K562 (cell line): ENCODE results near the gene ZNF121. TPM values are rescaled to one million over a fixed set of nuclear protein-coding genes. Genes with fewer than 3 reads are reported as not detected.

Experiments
- ATAC-seq: fragments of 200-7000 bp; cut with Tn5 transposase; 3 replicates; pipeline ENCODE4 v1.9.1; 2020; ENCODE audit warnings: moderate library complexity
- Bru-seq: library from RNA; stranded (reverse); fragments of 400-500 nt; gene quantifications from one replicate; lab custom pipeline; 2021; lab: Mats Ljungman, UMichigan
- BruChase-seq, 2 experiments: library from RNA; stranded (reverse); fragments of 400-500 nt; gene quantifications; one replicate each; lab custom pipeline; 2021; lab: Mats Ljungman, UMichigan
- BruUV-seq: library from RNA; stranded (reverse); fragments of 400-500 nt; replicated peaks from 2 replicates; lab custom pipeline; 2021; lab: Mats Ljungman, UMichigan
- CTCF ChIA-PET: fragments of 300-600 bp; formaldehyde crosslinking; extraction: SDS; loops from one replicate; lab custom pipeline; 2021; ENCODE audit warnings: low intra/inter-chr PET ratio; lab: Yijun Ruan, JAX
- POLR2A ChIA-PET: fragments of 300-600, 350-650 bp; sonication (Branson Sonifier 250); formaldehyde crosslinking; extraction: SDS; loops from one replicate; lab custom pipeline; 2021; ENCODE audit warnings: antibody characterized with exemption, inconsistent platforms; lab: Yijun Ruan, JAX
- DNase-seq, 4 experiments: peaks; one replicate each; pipeline versions ENCODE4 v3.0.0 to v3.0.0-alpha.2; 2011 to 2018; ENCODE audit warnings: low spot score in 3 of 4, mixed read lengths in 3 of 4; ENCODE audit errors: extremely low read depth in 1 of 4
- FAIRE-seq: peaks from 2 replicates; lab custom pipeline; 2011; peaks lifted over from hg19 to GRCh38; lab: Jason Lieb, UNC
- H2AFZ ChIP-seq: 2 replicates; pipeline ENCODE4 v1.6.0; 2011; ENCODE audit warnings: low read depth, low read length, control low read depth, inconsistent platforms
- H3K27ac ChIP-seq: fragments of 200-600 bp; 3 replicates; pipeline ENCODE4 v1.8.0; 2011; ENCODE audit warnings: low read depth, mild to moderate bottlenecking, control low read depth, inconsistent platforms, low read length, moderate library complexity, mixed read lengths; ENCODE audit errors: extremely low read depth
- H3K27me3 ChIP-seq, 2 experiments: fragments of 300-600 bp in 1 of 2; 2 replicates in 1 of 2; 3 replicates in 1 of 2; pipeline versions ENCODE4 v1.6.0 to v1.8.0; 2011; ENCODE audit warnings: inconsistent platforms in 2 of 2, low read length in 2 of 2, mild to moderate bottlenecking in 1 of 2, mixed read lengths in 1 of 2, moderate library complexity in 1 of 2; ENCODE audit not compliant: control insufficient read depth in 2 of 2, insufficient read depth in 2 of 2
- H3K36me3 ChIP-seq: fragments of 300-600 bp; 3 replicates; pipeline ENCODE4 v1.8.0; 2011; ENCODE audit warnings: mild to moderate bottlenecking, low read length, inconsistent platforms; ENCODE audit not compliant: control insufficient read depth, insufficient read depth
- H3K4me1 ChIP-seq, 2 experiments: fragments of 200-600 bp in 1 of 2; replicated peaks in 1 of 2; 2 replicates in 1 of 2; 3 replicates in 1 of 2; pipeline versions ENCODE4 v1.5.1 to v1.8.0; 2011; ENCODE audit warnings: inconsistent platforms in 2 of 2, low read length in 2 of 2, mild to moderate bottlenecking in 1 of 2, mixed read lengths in 1 of 2, moderate library complexity in 1 of 2; ENCODE audit not compliant: control insufficient read depth in 2 of 2, insufficient read depth in 2 of 2
- H3K4me2 ChIP-seq: 2 replicates; pipeline ENCODE4 v1.6.1; 2011; ENCODE audit warnings: low read length, control low read depth, inconsistent platforms, mixed read lengths; ENCODE audit not compliant: insufficient read depth
- H3K4me3 ChIP-seq: fragments of 200-600 bp; sonication (generic), shearing (Covaris generic); 2 replicates; pipeline ENCODE4 v1.5.1; 2016; ENCODE audit warnings: control low read depth, inconsistent platforms
- H3K79me2 ChIP-seq: fragments of 200-600 bp; 3 replicates; pipeline ENCODE4 v1.8.0; 2011; ENCODE audit warnings: low read length, inconsistent platforms; ENCODE audit not compliant: control insufficient read depth, insufficient read depth
- H3K9ac ChIP-seq, 2 experiments: 2 replicates each; pipeline versions ENCODE4 v1.6.0 to v1.6.1; 2011; ENCODE audit warnings: low read depth in 2 of 2, low read length in 2 of 2, control low read depth in 1 of 2, inconsistent platforms in 1 of 2, mild to moderate bottlenecking in 1 of 2, mixed read lengths in 1 of 2; ENCODE audit not compliant: insufficient read depth in 1 of 2
- H3K9me1 ChIP-seq: one replicate; pipeline ENCODE4 v1.6.0; 2011; ENCODE audit warnings: inconsistent platforms, mild to moderate bottlenecking, low read length, moderate library complexity; ENCODE audit not compliant: control insufficient read depth, insufficient read depth
- H3K9me3 ChIP-seq: replicated peaks from 2 replicates; pipeline ENCODE4 v1.5.1; 2011; ENCODE audit warnings: low read depth, low read length, inconsistent platforms; ENCODE audit not compliant: control insufficient read depth, insufficient read depth
- H4K20me1 ChIP-seq: replicated peaks from 2 replicates; pipeline ENCODE4 v1.6.1; 2011; ENCODE audit warnings: low read length, inconsistent platforms, mixed read lengths; ENCODE audit not compliant: control insufficient read depth, insufficient read depth
- BRCA1 ChIP-seq, 2 experiments: fragments of 450-650 bp in 1 of 2; sonication (generic) in 1 of 2; formaldehyde crosslinking in 1 of 2; IDR thresholded peaks; 2 replicates each; pipeline versions ENCODE4 v1.5.0 to v1.6.1; 2017 to 2020; ENCODE audit warnings: mild to moderate bottlenecking in 1 of 2, missing genetic modification reagents in 1 of 2
- CBX2 ChIP-seq: fragments of 200-600 bp; sonication (generic); IDR thresholded peaks from one replicate; pipeline ENCODE4 v1.6.1; 2012; ENCODE audit warnings: mild to moderate bottlenecking, low read length, inconsistent platforms; ENCODE audit not compliant: insufficient read depth, poor library complexity, severe bottlenecking
- ETV6 ChIP-seq, 3 experiments: fragments of 150-350 bp in 1 of 3; sonication (generic) in 1 of 3; formaldehyde crosslinking in 1 of 3; IDR thresholded peaks; 2 replicates each; pipeline versions ENCODE4 v1.6.1 to v1.8.0; 2014 to 2022; ENCODE audit warnings: borderline replicate concordance in 2 of 3, low read depth in 2 of 3, antibody characterized with exemption in 1 of 3, low read length in 1 of 3, mild to moderate bottlenecking in 1 of 3, missing genetic modification reagents in 1 of 3
- HDGF ChIP-seq: fragments of 450-650 bp; IDR thresholded peaks from 2 replicates; pipeline ENCODE4 v1.6.1; 2016
- HLTF ChIP-seq: fragments of 450-650 bp; IDR thresholded peaks from 2 replicates; pipeline ENCODE4 v1.6.1; 2016
- HMGN3 ChIP-seq: IDR thresholded peaks from 2 replicates; pipeline ENCODE4 v1.6.1; 2011; ENCODE audit warnings: borderline replicate concordance, low read depth, mild to moderate bottlenecking, mixed read lengths, low read length; ENCODE audit not compliant: insufficient read length; ENCODE audit errors: extremely low read depth
- HNRNPL ChIP-seq: fragments of 200-400 bp; formaldehyde crosslinking; IDR thresholded peaks from 2 replicates; pipeline ENCODE4 v1.6.1; 2017; ENCODE audit warnings: low read depth, mild to moderate bottlenecking, low read length
- LCOR ChIP-seq: sonication (generic); formaldehyde crosslinking; IDR thresholded peaks from 2 replicates; pipeline ENCODE4 v1.8.0; 2022; ENCODE audit warnings: mild to moderate bottlenecking, missing genetic modification reagents
- NELFE ChIP-seq: IDR thresholded peaks from 2 replicates; pipeline ENCODE4 v1.6.1; 2011; ENCODE audit warnings: mild to moderate bottlenecking; ENCODE audit not compliant: insufficient read depth, insufficient read length
- POLR3G ChIP-seq: IDR thresholded peaks from 2 replicates; pipeline ENCODE4 v1.6.1; 2011; ENCODE audit not compliant: insufficient read length, insufficient replicate concordance; ENCODE audit errors: extremely low read depth
- RBBP5 ChIP-seq: fragments of 200-600 bp; sonication (generic); IDR thresholded peaks from 2 replicates; pipeline ENCODE4 v1.6.1; 2012; ENCODE audit warnings: borderline replicate concordance, mild to moderate bottlenecking, low read length, control low read depth, inconsistent platforms; ENCODE audit not compliant: insufficient read depth, poor library complexity, severe bottlenecking
- RFX1 ChIP-seq: fragments of 450-650 bp; IDR thresholded peaks from 2 replicates; pipeline ENCODE4 v1.6.1; 2016; ENCODE audit warnings: mild to moderate bottlenecking, moderate library complexity
- STAG1 ChIP-seq: sonication (generic); formaldehyde crosslinking; IDR thresholded peaks from 2 replicates; pipeline ENCODE4 v1.5.0; 2020; ENCODE audit warnings: missing genetic modification reagents, borderline replicate concordance
- XRCC3 ChIP-seq: fragments of 450-650 bp; IDR thresholded peaks from 2 replicates; pipeline ENCODE4 v1.6.1; 2017; ENCODE audit warnings: mild to moderate bottlenecking, moderate library complexity
- ZNF707 ChIP-seq: fragments of 250-450 bp; sonication (Bioruptor Pico); conservative IDR thresholded peaks from 2 replicates; pipeline ENCODE4 v1.8.0; 2022; ENCODE audit warnings: inconsistent platforms, mild to moderate bottlenecking, moderate library complexity
- ZNF717 ChIP-seq: fragments of 250-450 bp; sonication (Bioruptor Pico); IDR thresholded peaks from 2 replicates; pipeline ENCODE4 v1.5.0; 2021
- ZNF77 ChIP-seq: fragments of 250-450 bp; sonication (Bioruptor Pico); IDR thresholded peaks from 2 replicates; pipeline ENCODE4 v1.5.0; 2020
- WGBS: fragments of 100-300 bp; shearing (Covaris generic); methylation state at CpG from one replicate; pipeline ENCODE4 v1.1.6; 2016; ENCODE audit warnings: low coverage, mixed read lengths; ENCODE audit not compliant: insufficient coverage; ENCODE audit errors: missing lambda C conversion rate; 5-methylcytosine and 5-hydroxymethylcytosine counted together
- in situ Hi-C: fragments of 300-500 bp; cut with MboI; formaldehyde crosslinking; loops from 4 replicates; pipeline ENCODE4 v1.15.0; 2018; ENCODE audit warnings: inconsistent platforms, mixed read lengths
- intact Hi-C: fragments of 100-400 bp; cut with micrococcal nuclease; formaldehyde crosslinking; loops from 2 replicates; pipeline ENCODE4 v1.14.2; 2022
- long read RNA-seq, 3 experiments: library from polyadenylated mRNA in 2 of 3; library from RNA in 1 of 3; unstranded in 2 of 3; stranded (forward) in 1 of 3; transcript quantifications; one replicate each; pipeline ENCODE4 v2.0.0, GENCODE V29; 2019 to 2022
- polyA minus RNA-seq, 3 experiments: library from RNA; depleted of rRNA, polyadenylated mRNA; stranded (reverse); fragments of >200 nt; gene quantifications; 2 replicates each; pipeline ENCODE4 v1.2.3, GENCODE V29; 2011
- polyA plus RNA-seq, 8 experiments: library from polyadenylated mRNA; depleted of rRNA in 4 of 8; stranded (reverse) in 5 of 8; unstranded in 3 of 8; fragments of >200 nt; fragmentation: Nextera tagmentation in 2 of 8; fragmentation: Illumina TruSeq in 1 of 8; extraction: Ambion mirVana in 2 of 8; extraction: Trizol in 1 of 8; gene quantifications; 2 replicates each; pipeline versions ENCODE4 v1.2.1 to v1.2.3, GENCODE V29; 2011 to 2014; ENCODE audit warnings: inconsistent platforms in 1 of 8, missing spikeins in 1 of 8
- total RNA-seq, 7 experiments: library from RNA; depleted of rRNA in 6 of 7; stranded (reverse); fragments of >200 nt in 6 of 7; fragmentation: Illumina TruSeq in 2 of 7; extraction: Trizol in 2 of 7; gene quantifications; 2 replicates each; pipeline versions ENCODE4 v1.2.1 to v1.2.3, GENCODE V29; 2011 to 2021; ENCODE audit warnings: low replicate concordance in 1 of 7

Gene ZNF121
- 33.4 and 106 TPM in 2 replicates for total RNA-seq (2011; cell fraction: chromatin; rRNA removed; ENCODE audit: low replicate concordance)
- 16.2 and 23.4 TPM in 2 replicates for total RNA-seq (2011; cell fraction: nucleolus; rRNA removed)
- 53.7 and 76.0 TPM in 2 replicates for total RNA-seq (2011; cell fraction: nucleoplasm; rRNA removed)
- total RNA-seq (2014; rRNA removed) (46.8 and 55.5 TPM in 2 replicates), total RNA-seq (2014; rRNA removed; fragmentation: Illumina TruSeq; extraction: Trizol) (115 and 132 TPM in 2 replicates), total RNA-seq (2015; rRNA removed; fragmentation: Illumina TruSeq; extraction: Trizol) (90.1 and 99.2 TPM in 2 replicates), total RNA-seq (2021) (66.0 and 70.0 TPM in 2 replicates), polyA plus RNA-seq (2011; rRNA removed) (33.4 and 42.2 TPM in 2 replicates), polyA plus RNA-seq (2014; fragmentation: Illumina TruSeq; extraction: Trizol) (26.0 and 29.4 TPM in 2 replicates), polyA plus RNA-seq (2014; fragmentation: Nextera tagmentation; extraction: Ambion mirVana) (10 to 100 TPM; 14.6 to 26.2 TPM), polyA plus RNA-seq (2014; rRNA removed) (25.8 and 28.4 TPM in 2 replicates), polyA minus RNA-seq (2011; rRNA and poly(A)+ RNA removed) (114 and 122 TPM in 2 replicates), Bru-seq, nascent RNA (percentile 96 among the genes with signal in this experiment), BruChase-seq, experiment 1, labeled RNA remaining after a 2-hour chase (percentile 99 among the genes with signal in this experiment), BruChase-seq, experiment 2, labeled RNA remaining after a 6-hour chase (percentile 99 among the genes with signal in this experiment)
- 5.5 and 22.1 TPM in 2 replicates for polyA plus RNA-seq (2011; cell fraction: cytosol; rRNA removed)
- polyA plus RNA-seq (2011; cell fraction: nucleus; rRNA removed), result 28.3 and 40.7 TPM in 2 replicates
- 10.2 and 12.0 TPM in 2 replicates for polyA plus RNA-seq (2012)
- 48.4 and 51.2 TPM in 2 replicates for polyA minus RNA-seq (2011; cell fraction: cytosol; rRNA and poly(A)+ RNA removed)
- polyA minus RNA-seq (2011; cell fraction: nucleus; rRNA and poly(A)+ RNA removed), result 15.9 and 32.4 TPM in 2 replicates
- long read RNA-seq, experiment 1, full-length matches to known transcripts, result 3 of 44 reads
- long read RNA-seq, experiment 1, partial matches to known transcripts, result 0 of 44 reads
- long read RNA-seq, experiment 1, other reads (novel, unspliced or antisense), result 41 of 44 reads
- long read RNA-seq, experiment 2, partial matches to known transcripts, result 0 of 5 reads
- long read RNA-seq, experiment 2, other reads (novel, unspliced or antisense), result 5 of 5 reads
- long read RNA-seq, experiment 3, transcript ZNF121-201 (4 exons, 1,563 nt), result major isoform, 5 of 9 reads
- long read RNA-seq, experiment 3, partial matches to known transcripts, result 0 of 9 reads
- long read RNA-seq, experiment 3, other reads (novel, unspliced or antisense), result 4 of 9 reads

- peak within 1 kb of the TSS; percentile 86 for H3K4me3 ChIP-seq
- ChIA-PET CTCF (interaction anchor here (0.6 kb wide), 1 partner anchor 208 kb away, joined by 5 read pairs; no protein-coding TSS in a partner anchor), POLR2A (interaction anchor here (0.6 to 1.2 kb wide), 3 partner anchors 11 to 259 kb away, joined by 3 to 4 read pairs (median 4); no protein-coding TSS in a partner anchor)
- H3K9me3 ChIP-seq, result peaks cover 9% of the 10 kb centered on the region
- TSS peak; percentile 79 for BruUV-seq
- H3K79me2 ChIP-seq, result peaks cover 56% of the 10 kb centered on the region
- H2AFZ ChIP-seq, result peak within 1 kb of the TSS; percentile 89
- WGBS, result 1% methylated on average over 51 of the region's 51 CpGs
- H3K9ac ChIP-seq, result peak within 1 kb of the TSS; percentile 99
- FAIRE-seq (peak; percentile 90), DNase-seq (peak; percentile 85 to 94 (median 87)), ATAC-seq (peak; percentile 93)
- peak within 1 kb of the TSS; percentile 92 for H3K4me2 ChIP-seq
- in situ Hi-C loops, result no loop called here
- peak within 1 kb of the TSS; percentile 99 for H3K27ac ChIP-seq
- peaks cover 4% of the 10 kb centered on the region in 2 experiments; a peak in 3 of 5 replicates for H3K27me3 ChIP-seq
- no peaks in the 10 kb centered on the region for H4K20me1 ChIP-seq
- intact Hi-C loops, result loop anchor here (5.0 kb wide), 2 partner anchors 272 to 447 kb away; no protein-coding TSS in a partner anchor
- H3K36me3 ChIP-seq, result peaks cover 42% of the 10 kb centered on the region
- H3K4me1 ChIP-seq, result peaks cover 0 to 6% of the 10 kb centered on the region in 2 experiments; a peak in 3 of 5 replicates
- H3K9me1 ChIP-seq, result no peaks in the 10 kb centered on the region
- TF ChIP-seq STAG1, result no peak
- TF ChIP-seq ZNF77 (CRISPR knock-in tag), result no peak
- peak; percentile 78 for TF ChIP-seq RBBP5
- peak; percentile 57; the same call in 1 of the 2 replicates for TF ChIP-seq HLTF
- TF ChIP-seq NELFE, result no peak
- no peak for TF ChIP-seq CBX2
- no peak for TF ChIP-seq HNRNPL
- TF ChIP-seq RFX1, result no peak
- no peak for TF ChIP-seq HDGF
- no peak for TF ChIP-seq HMGN3
- no peak for TF ChIP-seq ZNF707 (CRISPR knock-in tag)
- TF ChIP-seq LCOR (CRISPR knock-in tag), result peak; percentile 54; the same call in 1 of the 2 replicates
- TF ChIP-seq XRCC3, result no peak
- TF ChIP-seq BRCA1 (IDR thresholded peaks at IDR 0.05), result no peak
- TF ChIP-seq BRCA1 (CRISPR knock-in tag; IDR thresholded peaks at IDR 0.05), result no peak
- no peak for TF ChIP-seq POLR3G
- TF ChIP-seq ZNF717 (CRISPR knock-in tag), result no peak
- TF ChIP-seq ETV6 (IDR thresholded peaks at IDR 0.05; ENCODE audit: borderline replicate concordance in 1 of 2, low read depth in 2 of 2, low read length in 1 of 2), result no peak
- 0 out of 2 replicates have a peak, but pooled peaks have one; percentile 43 for TF ChIP-seq ETV6 (CRISPR knock-in tag; IDR thresholded peaks at IDR 0.05; ENCODE audit: borderline replicate concordance)
Observed at GRCh38 chr19:9584073-9584833, at the start of gene ZNF121. Gene ZNF121, minus strand, starts transcription at chr19:9584504. Its CDS starts 16,407 bp downstream, at chr19:9568097.
